ENCODE data around the gene NUP98. TPM values are rescaled to one million over a fixed set of nuclear protein-coding genes. Genes with fewer than 3 reads are reported as not detected.
"Not testable (repeated sequence)": the region's sequence is repeated elsewhere in the genome, so short reads cannot be mapped to it uniquely, and the experiment has no call there.

NUP98 gene
- total RNA-seq, 2 experiments from 2014 or later = 161 to 186 TPM

- ChIA-PET CTCF (interaction anchor here (1.5 to 5.1 kb wide), 2 partner anchors 12 to 26 kb away, joined by 3 to 33 read pairs; partner anchors contain the start of gene PGAP2), POLR2A (interaction anchor here (2.8 to 6.3 kb wide), 4 partner anchors 11 to 59 kb away, joined by 25 to 76 read pairs (median 50); partner anchors contain the start of genes PGAP2, RHOG and STIM1)
- H3K4me1 ChIP-seq (ENCODE audit: insufficient read depth, low read length) = peaks cover 37% of the 10 kb centered on the region
- H3K9me3 ChIP-seq (ENCODE audit: control insufficient read depth in 1 of 2, insufficient read depth in 1 of 2, low read length in 2 of 2) = no peaks in the 10 kb centered on the region
- Mint-ChIP-seq H3K36me3 (ENCODE audit: low read depth) (peaks cover 51% of the 10 kb centered on the region), H3K4me3 (peak overlapping the region; percentile 89), H3K27me3 (no peaks in the 10 kb centered on the region), H3K27ac (peak overlapping the region; percentile 97), H3K9me3 (no peaks in the 10 kb centered on the region), H3K4me1 (ENCODE audit: low read depth) (peaks cover 50% of the 10 kb centered on the region)
- peak overlapping the region; percentile 94 to 95 for H3K27ac ChIP-seq (ENCODE audit: low read depth in 1 of 2, low read length in 2 of 2)
- H3K27me3 ChIP-seq (ENCODE audit: control insufficient read depth in 1 of 2, insufficient read depth in 2 of 2, low read length in 2 of 2) = no peaks in the 10 kb centered on the region
- peak in 2 of 14 experiments; percentile 24 to 31 for DNase-seq
- H3K4me3 ChIP-seq (ENCODE audit: low read length) = peak overlapping the region; percentile 98
- peaks cover 34% of the 10 kb centered on the region for H3K36me3 ChIP-seq (ENCODE audit: insufficient read depth, low read length)
- intact Hi-C loops (cut with DNase I, micrococcal nuclease) = loop anchor here (1.0 to 10.0 kb wide), 4 partner anchors 11 to 62 kb away; partner anchors contain the start of gene RHOG (in 1 of the 2)
- ATAC-seq (ENCODE audit: poor library complexity) = no peak
- TF ChIP-seq CTCF (IDR thresholded peaks at IDR 0.05) = no peak
Measured at GRCh38 chr11:3796346-3796745, 1.0 kb downstream of the NUP98 start.

GRCh38 chr11:3796002-3796311 lies 1.4 kb downstream of the NUP98 start:
- intact Hi-C loops (cut with DNase I, micrococcal nuclease) = loop anchor here (1.0 to 10.0 kb wide), 4 partner anchors 11 to 61 kb away; partner anchors contain the start of gene RHOG (in 1 of the 2)
- H3K27me3 ChIP-seq (ENCODE audit: control insufficient read depth in 1 of 2, insufficient read depth in 2 of 2, low read length in 2 of 2) = no peaks in the 10 kb centered on the region
- peak overlapping the region; percentile 89 for H3K4me3 Mint-ChIP-seq
- H3K9me3 ChIP-seq (ENCODE audit: control insufficient read depth in 1 of 2, insufficient read depth in 1 of 2, low read length in 2 of 2) = no peaks in the 10 kb centered on the region
- H3K27ac Mint-ChIP-seq = peak overlapping the region; percentile 97
- POLR2A ChIA-PET = interaction anchor here (1.6 to 6.3 kb wide), 5 partner anchors 10 to 277 kb away, joined by 3 to 76 read pairs (median 34); partner anchors contain the start of genes PGAP2, RHOG and STIM1
- no peaks in the 10 kb centered on the region for H3K9me3 Mint-ChIP-seq
- no peak for ATAC-seq (ENCODE audit: poor library complexity)
- peaks cover 34% of the 10 kb centered on the region for H3K36me3 ChIP-seq (ENCODE audit: insufficient read depth, low read length)
- DNase-seq = peak in 1 of 14 experiments; percentile 27
- peaks cover 37% of the 10 kb centered on the region for H3K4me1 ChIP-seq (ENCODE audit: insufficient read depth, low read length)
- peak overlapping the region; percentile 94 to 95 for H3K27ac ChIP-seq (ENCODE audit: low read depth in 1 of 2, low read length in 2 of 2)
- no peak for TF ChIP-seq CTCF (IDR thresholded peaks at IDR 0.05)
- peaks cover 50% of the 10 kb centered on the region for H3K4me1 Mint-ChIP-seq (ENCODE audit: low read depth)
- no peaks in the 10 kb centered on the region for H3K27me3 Mint-ChIP-seq
- H3K4me3 ChIP-seq (ENCODE audit: low read length) = peak overlapping the region; percentile 98
- H3K36me3 Mint-ChIP-seq (ENCODE audit: low read depth) = peaks cover 51% of the 10 kb centered on the region
- CTCF ChIA-PET = interaction anchor here (1.5 to 5.1 kb wide), 2 partner anchors 12 to 25 kb away, joined by 3 to 33 read pairs; partner anchors contain the start of gene PGAP2

- intact Hi-C loops (cut with DNase I, micrococcal nuclease) = loop anchor here (1.0 to 10.0 kb wide), 4 partner anchors 12 to 61 kb away; partner anchors contain the start of gene RHOG (in 1 of the 2)
- TF ChIP-seq CTCF (IDR thresholded peaks at IDR 0.05) = no peak
- H3K36me3 ChIP-seq (ENCODE audit: insufficient read depth, low read length) = peaks cover 35% of the 10 kb centered on the region
- H3K4me1 ChIP-seq (ENCODE audit: insufficient read depth, low read length) = peaks cover 37% of the 10 kb centered on the region
- no peaks in the 10 kb centered on the region for H3K27me3 ChIP-seq (ENCODE audit: control insufficient read depth in 1 of 2, insufficient read depth in 2 of 2, low read length in 2 of 2)
- H3K9me3 ChIP-seq (ENCODE audit: control insufficient read depth in 1 of 2, insufficient read depth in 1 of 2, low read length in 2 of 2) = no peaks in the 10 kb centered on the region
- ChIA-PET CTCF (interaction anchor here (1.3 to 5.1 kb wide), 3 partner anchors 10 to 25 kb away, joined by 3 to 33 read pairs (median 3); partner anchors contain the start of gene PGAP2), POLR2A (interaction anchor here (1.6 to 6.3 kb wide), 4 partner anchors 14 to 278 kb away, joined by 3 to 76 read pairs (median 50); partner anchors contain the start of genes PGAP2, RHOG and STIM1)
- H3K4me3 Mint-ChIP-seq = peak overlapping the region; percentile 89
- no peak for ATAC-seq (ENCODE audit: poor library complexity)
- H3K4me1 Mint-ChIP-seq (ENCODE audit: low read depth) = peaks cover 52% of the 10 kb centered on the region
- H3K36me3 Mint-ChIP-seq (ENCODE audit: low read depth) = peaks cover 54% of the 10 kb centered on the region
- H3K27ac Mint-ChIP-seq = peak overlapping the region; percentile 97
- no peaks in the 10 kb centered on the region for H3K9me3 Mint-ChIP-seq
- no peak for DNase-seq
- peak overlapping the region in 1 of 2 donors; percentile 9 for H3K27ac ChIP-seq (ENCODE audit: low read depth in 1 of 2, low read length in 2 of 2)
- H3K4me3 ChIP-seq (ENCODE audit: low read length) = peak overlapping the region; percentile 98
- no peaks in the 10 kb centered on the region for H3K27me3 Mint-ChIP-seq
Measured at GRCh38 chr11:3795131-3796001, 2.0 kb downstream of the NUP98 start.

GRCh38 chr11:3794387-3794786 lies 3.0 kb downstream of the NUP98 start:
- CTCF ChIA-PET = interaction anchor here (1.3 to 5.1 kb wide), 2 partner anchors 9 to 14 kb away, joined by 3 to 33 read pairs; partner anchors contain the start of gene PGAP2
- POLR2A ChIA-PET = interaction anchor here (1.6 to 6.3 kb wide), 2 partner anchors 45 to 279 kb away, joined by 3 to 67 read pairs; partner anchors contain the start of gene RHOG
- peaks cover 46% of the 10 kb centered on the region for H3K4me1 ChIP-seq (ENCODE audit: insufficient read depth, low read length)

More at GRCh38 chr11:3794387-3794786, 3.0 kb downstream of the NUP98 start:
- H3K27me3 ChIP-seq (ENCODE audit: control insufficient read depth in 1 of 2, insufficient read depth in 2 of 2, low read length in 2 of 2); H3K4me3 ChIP-seq (ENCODE audit: low read length); H3K9me3 Mint-ChIP-seq; H3K27me3 Mint-ChIP-seq; DNase-seq; H3K27ac ChIP-seq (ENCODE audit: low read depth in 1 of 2, low read length in 2 of 2); H3K9me3 ChIP-seq (ENCODE audit: control insufficient read depth in 1 of 2, insufficient read depth in 1 of 2, low read length in 2 of 2); ATAC-seq (ENCODE audit: poor library complexity): not testable (repeated sequence)
- H3K4me3 Mint-ChIP-seq = peak overlapping the region; percentile 89
- H3K27ac Mint-ChIP-seq = peak overlapping the region; percentile 97
- H3K36me3 ChIP-seq (ENCODE audit: insufficient read depth, low read length) = peaks cover 42% of the 10 kb centered on the region
- peaks cover 59% of the 10 kb centered on the region for H3K4me1 Mint-ChIP-seq (ENCODE audit: low read depth)
- H3K36me3 Mint-ChIP-seq (ENCODE audit: low read depth) = peaks cover 63% of the 10 kb centered on the region
- intact Hi-C loops (cut with DNase I, micrococcal nuclease) = loop anchor here in 1 of 2 experiments (10.0 kb wide), 1 partner anchor 60 kb away; no protein-coding TSS in a partner anchor

Measured in CD4-positive, alpha-beta T cell (primary cell).